ENCODE measurements around the gene GANAB. TPM values are rescaled to one million over a fixed set of nuclear protein-coding genes. Genes with fewer than 3 reads are reported as not detected.
A peak's percentile ranks its signal among the peaks of the same experiment; 100 is the strongest.

Gene GANAB
- total and polyA plus RNA-seq, 2 of the 4 experiments (the other 2 are of a cell fraction) = 209 to 344 TPM

GRCh38 chr11:62680825-62681240 lies 34.4 kb upstream of the GANAB start (continued):
- TF ChIP-seq USF2 (IDR thresholded peaks at IDR 0.05; ENCODE audit: low read depth, low read length) = no peak

GRCh38 chr11:62678770-62679696 lies 32.6 kb upstream of the GANAB start, which contains the start of gene UBXN1:
Gene UBXN1, minus strand, starts transcription at chr11:62679073. Its CDS starts 150 bp downstream, at chr11:62678923.
- BruUV-seq (replicated peaks) = no TSS peak
- Histone ChIP-seq H3K4me2 (ENCODE audit: low read depth, low read length) (peak within 1 kb of the TSS; percentile 99), H3K4me3 (ENCODE audit: insufficient read depth, low read depth, low read length) (peak within 1 kb of the TSS; percentile 94), H4K8ac (ENCODE audit: low read depth in 2 of 2, low read length in 2 of 2) (peak within 1 kb of the TSS; percentile 97 to 98), H3K9me1 (ENCODE audit: insufficient read depth, low read length) (peaks cover 4% of the 10 kb centered on the region; the same call in 1 of the 2 replicates), H3K79me1 (ENCODE audit: low read depth in 1 of 2, low read length in 2 of 2) (peaks cover 5 to 24% of the 10 kb centered on the region in 2 experiments; a peak in 3 of 4 replicates), H3K9ac (ENCODE audit: low read depth, low read length) (peak within 1 kb of the TSS; percentile 96), H3K4ac (ENCODE audit: low read depth, low read length) (peak within 1 kb of the TSS; percentile 85), H2BK15ac (ENCODE audit: low read depth, low read length) (peak within 1 kb of the TSS; percentile 83; the same call in 1 of the 3 replicates), H2AK9ac (replicated peaks; ENCODE audit: low read depth, low read length, poor library complexity) (peak within 1 kb of the TSS; percentile 98), H4K5ac (ENCODE audit: low read depth, low read length) (peak within 1 kb of the TSS; percentile 99), H2AFZ (replicated peaks; ENCODE audit: low read length, poor library complexity) (peak within 1 kb of the TSS; percentile 97), H2BK120ac (ENCODE audit: low read depth, low read length) (peak within 1 kb of the TSS; percentile 70), H3K9me3 (ENCODE audit: control insufficient read depth, insufficient read depth, low read length) (no peaks in the 10 kb centered on the region), H3K56ac (ENCODE audit: extremely low read depth, insufficient read depth, low read length) (peak within 1 kb of the TSS; percentile 86), H2BK20ac (ENCODE audit: low read depth, low read length) (peak within 1 kb of the TSS; percentile 44), H4K20me1 (ENCODE audit: insufficient read depth, low read length) (no peaks in the 10 kb centered on the region), H3K14ac (replicated peaks; ENCODE audit: low read depth, low read length) (peak within 1 kb of the TSS; percentile 90), H3K27ac (ENCODE audit: insufficient read depth, low read length) (peak within 1 kb of the TSS; percentile 96), H2BK5ac (ENCODE audit: low read depth, low read length, poor library complexity, severe bottlenecking) (peak within 1 kb of the TSS; percentile 86), H3K4me1 (ENCODE audit: control insufficient read depth, insufficient read depth, low read length) (peaks cover 8% of the 10 kb centered on the region), H4K91ac (ENCODE audit: insufficient read depth, low read depth, low read length) (peak within 1 kb of the TSS; percentile 92), H3K23ac (ENCODE audit: low read depth, low read length) (peak within 1 kb of the TSS; percentile 84), H2AK5ac (ENCODE audit: low read depth, low read length) (peak within 1 kb of the TSS; percentile 76), H3K27me3 (ENCODE audit: control insufficient read depth, insufficient read depth, low read length) (no peaks in the 10 kb centered on the region), H3K18ac (ENCODE audit: low read depth, low read length) (peak within 1 kb of the TSS; percentile 87), H3K36me3 (ENCODE audit: control insufficient read depth, insufficient read depth, low read length) (peaks cover 15% of the 10 kb centered on the region)
- ATAC-seq (ENCODE audit: low read depth) (peak; percentile 73), DNase-seq (peak; percentile 83)
- 0% methylated on average over 1 of the region's 55 CpGs; no CpG with 5 or more reads in 1 of the 2 experiments for WGBS, 2 experiments (ENCODE audit: extremely low coverage in 2 of 2, insufficient read length in 1 of 2)
- ChIA-PET POLR2A (ENCODE audit: unreplicated experiment) (interaction anchor here (1.5 kb wide), 1 partner anchor 14 kb away, joined by 10 read pairs; the partner anchor contains the start of genes C11orf98 and CSKMT), CTCF (interaction anchor here (0.7 to 1.4 kb wide), 2 partner anchors 10 to 85 kb away, joined by 3 to 5 read pairs; partner anchors contain the start of gene LRRN4CL)
- intact Hi-C loops (cut with micrococcal nuclease) = loop anchor here (1.0 kb wide), 1 partner anchor 8 kb away; the partner anchor contains the start of gene UQCC3
- dilution Hi-C loops (cut with HindIII; ENCODE audit: low sequenced_read_pairs, unreplicated experiment) = no loop called here
- in situ Hi-C loops (cut with MboI; ENCODE audit: low sequenced_read_pairs) = no loop called here
- no peak for TF ChIP-seq RCOR1 (IDR thresholded peaks at IDR 0.05; ENCODE audit: insufficient replicate concordance, low read length)
- peak; percentile 13; the same call in 1 of the 2 replicates for TF ChIP-seq CEBPB (IDR thresholded peaks at IDR 0.05; ENCODE audit: low read depth, low read length)
- no peak for TF ChIP-seq RFX5 (IDR thresholded peaks at IDR 0.05; ENCODE audit: low read depth, low read length)
- no peak for TF ChIP-seq CHD1 (IDR thresholded peaks at IDR 0.05; ENCODE audit: low read depth, low read length)
- TF ChIP-seq MAFK (IDR thresholded peaks at IDR 0.05; ENCODE audit: low read depth, low read length) = no peak
- peak; percentile 98 for TF ChIP-seq USF2 (IDR thresholded peaks at IDR 0.05; ENCODE audit: low read depth, low read length)
- no peak for TF ChIP-seq SMC3 (IDR thresholded peaks at IDR 0.05; ENCODE audit: low read depth, low read length)
- no peak for TF ChIP-seq RAD21 (IDR thresholded peaks at IDR 0.05; ENCODE audit: low read length)
- TF ChIP-seq BHLHE40 (IDR thresholded peaks at IDR 0.05; ENCODE audit: low read depth, low read length) = peak; percentile 55; the same call in 1 of the 2 replicates
- peak; percentile 80 for TF ChIP-seq POLR2A (IDR thresholded peaks at IDR 0.05; ENCODE audit: low read depth, low read length)
- TF ChIP-seq NFE2L2 (IDR thresholded peaks at IDR 0.05; ENCODE audit: low read depth, low read length) = no peak
